Measurements from ENCODE around the gene FBXO27. TPM values are rescaled to one million over a fixed set of nuclear protein-coding genes. Genes with fewer than 3 reads are reported as not detected.

FBXO27 gene
- total RNA-seq, 1 donor from 2014 or later: 13.0 TPM

DNA sequence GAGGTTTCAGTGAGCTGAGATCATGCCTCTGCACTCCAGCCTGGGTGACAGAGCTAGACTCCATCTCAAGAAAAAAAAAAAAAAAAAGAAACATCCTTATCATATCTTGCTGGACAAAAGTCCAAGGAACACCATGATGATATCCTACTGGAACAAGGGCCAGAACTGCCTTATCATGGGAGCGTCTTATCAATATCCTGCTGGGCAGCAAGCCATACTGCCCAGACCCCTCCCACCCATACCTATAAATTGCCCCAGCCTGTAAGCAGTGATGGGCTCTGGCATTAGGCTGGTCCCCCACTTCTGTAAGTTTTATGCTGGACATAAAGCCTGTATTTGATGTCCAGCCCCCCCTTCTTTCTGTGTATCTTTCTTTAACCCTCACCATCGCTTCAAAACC is 14.7 kb upstream of the FBXO27 start:
- DNase-seq: no peak
- intact Hi-C loops (cut with DNase I): no loop called here
- no peak for ATAC-seq (ENCODE audit: poor library complexity)

GRCh38 chr19:39046037-39046821 is 13.9 kb upstream of the FBXO27 start:
- DNase-seq (no peak), ATAC-seq (ENCODE audit: poor library complexity) (no peak)
- intact Hi-C loops (cut with DNase I): no loop called here

- no peak for ATAC-seq (ENCODE audit: poor library complexity)
- no peak for DNase-seq
These were observed 13.2 kb upstream of the FBXO27 start for GRCh38 chr19:39045506-39045905.

GRCh38 chr19:39038098-39038497 is 5.7 kb upstream of the FBXO27 start:
- intact Hi-C loops (cut with DNase I): no loop called here
- no peak for ATAC-seq (ENCODE audit: poor library complexity)
- DNase-seq: no peak

More at GRCh38 chr19:39045506-39045905, 13.2 kb upstream of the FBXO27 start:
- intact Hi-C loops (cut with DNase I): no loop called here

DNA sequence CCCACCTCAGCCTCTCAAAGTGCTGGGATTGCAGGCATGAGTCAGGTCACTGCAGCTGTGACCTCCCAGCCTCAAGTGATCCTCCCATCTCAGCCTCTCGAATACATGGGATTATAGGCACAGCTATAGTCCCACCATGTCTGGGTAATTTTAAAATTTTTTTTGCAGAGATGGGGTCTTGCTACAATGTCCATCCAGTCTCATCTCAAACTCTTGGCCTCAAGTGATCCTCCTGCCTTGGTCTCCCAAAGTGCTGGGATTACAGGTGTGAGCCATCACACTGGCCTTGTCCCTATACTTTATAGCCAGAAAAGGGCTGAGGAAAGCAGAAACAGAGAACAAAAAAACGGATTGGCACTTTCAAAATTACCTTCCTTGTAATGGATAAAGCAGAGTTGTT is 4.8 kb upstream of the FBXO27 start:
- intact Hi-C loops (cut with DNase I): no loop called here
- DNase-seq (no peak), ATAC-seq (ENCODE audit: poor library complexity) (no peak)

DNA sequence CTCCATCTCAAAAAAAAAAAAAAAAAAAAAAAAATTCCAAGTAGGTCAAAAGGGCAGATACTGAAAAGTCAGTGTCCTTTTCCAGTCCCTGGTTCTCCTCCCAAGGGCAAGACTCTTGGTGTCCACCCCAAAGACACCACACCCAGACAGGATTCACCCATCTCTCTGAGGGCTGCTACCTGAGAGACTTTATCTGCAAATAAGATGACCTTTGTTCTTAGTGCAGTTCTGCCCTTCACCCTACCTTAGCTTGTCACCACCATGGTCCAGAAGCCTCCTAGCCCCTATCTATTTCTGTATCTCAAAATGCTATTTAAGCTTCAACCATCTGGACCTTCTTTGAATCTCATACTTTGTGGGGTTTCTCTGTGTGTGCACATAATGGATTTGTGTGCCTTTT is 4.2 kb upstream of the FBXO27 start:
- intact Hi-C loops (cut with DNase I): no loop called here
- ATAC-seq (ENCODE audit: poor library complexity) (no peak), DNase-seq (no peak)

DNA sequence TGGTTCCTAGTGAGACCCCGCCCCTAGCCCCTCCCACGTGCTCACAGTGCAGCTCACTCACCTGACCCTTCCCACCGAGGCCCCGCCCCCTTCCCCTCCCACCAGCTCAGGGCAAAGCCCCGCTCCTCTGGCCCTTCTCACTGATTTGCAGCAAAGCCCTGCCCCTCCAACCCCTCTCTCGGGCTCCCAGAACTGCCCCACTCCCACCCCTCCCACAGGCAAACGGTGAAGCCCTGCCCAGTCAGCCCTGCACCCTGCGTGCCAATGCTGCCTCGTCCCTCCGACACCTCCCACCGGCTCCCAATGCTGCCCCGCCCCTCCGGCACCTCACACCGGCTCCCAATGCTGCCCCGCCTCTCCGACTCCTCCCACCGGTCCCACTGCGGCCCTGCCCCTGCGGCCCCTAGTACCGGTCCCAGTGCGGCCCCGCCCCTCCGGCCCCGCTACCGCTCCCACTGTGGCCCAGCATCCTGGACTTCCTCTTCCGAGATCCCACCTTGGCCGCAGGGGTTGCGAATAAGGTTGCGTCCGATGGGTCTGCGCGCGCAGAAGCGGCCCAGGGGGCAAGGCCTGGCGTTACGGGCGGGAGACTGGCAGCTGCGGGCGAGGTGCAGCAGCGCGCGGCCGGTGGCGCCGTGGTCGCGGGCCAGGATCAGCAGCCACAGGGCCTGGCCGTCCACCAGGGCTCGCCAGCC is 834 bp downstream of the FBXO27 start:
- DNase-seq (peak; percentile 92), ATAC-seq (ENCODE audit: poor library complexity) (peak; percentile 98)
- intact Hi-C loops (cut with DNase I): no loop called here

DNA sequence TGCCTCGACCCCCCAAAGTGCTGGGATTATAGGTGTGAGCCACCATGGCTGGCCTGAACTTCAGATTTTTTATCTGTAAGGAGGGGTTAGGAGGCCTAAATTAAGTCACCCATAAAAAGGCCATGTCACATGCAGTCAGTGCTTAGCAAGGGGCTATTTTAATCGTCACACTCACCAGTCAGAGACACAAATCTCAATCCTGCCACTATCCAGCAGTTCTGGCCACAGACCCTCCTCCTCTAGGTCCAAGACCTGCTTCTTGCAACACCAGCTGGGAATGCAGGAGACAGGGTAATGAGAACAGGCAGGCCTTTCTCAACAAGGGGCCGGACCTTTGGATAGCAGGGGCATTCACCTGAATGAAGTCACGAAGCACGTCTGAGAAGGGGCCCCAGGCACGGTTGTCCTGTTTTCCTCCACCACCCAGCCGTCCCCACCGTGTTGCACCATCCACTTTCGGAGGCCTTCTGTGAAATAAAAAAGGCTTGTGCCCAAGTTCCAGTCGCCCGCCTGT is 1.4 kb downstream of the FBXO27 start:
- DNase-seq: no peak
- ATAC-seq (ENCODE audit: poor library complexity): no peak
- intact Hi-C loops (cut with DNase I): no loop called here

GRCh38 chr19:39024875-39025641 is 7.3 kb downstream of the FBXO27 start:
- DNase-seq (no peak), ATAC-seq (ENCODE audit: poor library complexity) (no peak)
- intact Hi-C loops (cut with DNase I): no loop called here

GRCh38 chr19:39021063-39021462 is 11.3 kb downstream of the FBXO27 start:
- ATAC-seq (ENCODE audit: poor library complexity): no peak
- intact Hi-C loops (cut with DNase I): no loop called here
- DNase-seq: no peak

GRCh38 chr19:39017646-39018045 is 14.7 kb downstream of the FBXO27 start:
- intact Hi-C loops (cut with DNase I): no loop called here

GRCh38 chr19:39017026-39017425 is 15.3 kb downstream of the FBXO27 start:
- ATAC-seq (ENCODE audit: poor library complexity): no peak

More at GRCh38 chr19:39017646-39018045, 14.7 kb downstream of the FBXO27 start:
- no peak for ATAC-seq (ENCODE audit: poor library complexity)
- DNase-seq: no peak

DNA sequence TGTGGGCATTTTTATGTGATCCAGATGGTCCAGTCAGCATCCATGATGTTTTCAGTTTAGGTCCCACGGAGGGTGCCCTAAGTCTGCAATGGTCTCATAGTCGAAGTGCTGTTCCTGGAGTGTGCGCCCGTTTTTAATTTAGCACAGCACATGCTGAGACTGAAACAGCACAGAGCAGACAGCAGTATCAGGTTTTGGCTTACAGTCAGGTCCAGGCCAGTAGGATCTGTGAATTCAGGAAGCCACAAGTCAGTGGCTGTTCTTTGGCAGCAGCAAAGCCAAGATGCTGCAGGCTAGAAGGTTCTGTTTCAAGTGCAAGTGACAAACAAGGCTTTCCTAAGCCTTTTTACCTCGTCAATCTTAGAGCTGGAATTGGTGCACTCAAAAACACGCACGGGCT is 18.3 kb downstream of the FBXO27 start:
- DNase-seq: no peak
- ATAC-seq (ENCODE audit: poor library complexity): no peak

More at GRCh38 chr19:39017026-39017425, 15.3 kb downstream of the FBXO27 start:
- DNase-seq: no peak
- intact Hi-C loops (cut with DNase I): no loop called here

GRCh38 chr19:39009001-39009400 is 23.3 kb downstream of the FBXO27 start:
- DNase-seq: no peak
- no peak for ATAC-seq (ENCODE audit: poor library complexity)
- intact Hi-C loops (cut with DNase I): no loop called here

More for the DNA sequence above, 18.3 kb downstream of the FBXO27 start:
- intact Hi-C loops (cut with DNase I): no loop called here

DNA sequence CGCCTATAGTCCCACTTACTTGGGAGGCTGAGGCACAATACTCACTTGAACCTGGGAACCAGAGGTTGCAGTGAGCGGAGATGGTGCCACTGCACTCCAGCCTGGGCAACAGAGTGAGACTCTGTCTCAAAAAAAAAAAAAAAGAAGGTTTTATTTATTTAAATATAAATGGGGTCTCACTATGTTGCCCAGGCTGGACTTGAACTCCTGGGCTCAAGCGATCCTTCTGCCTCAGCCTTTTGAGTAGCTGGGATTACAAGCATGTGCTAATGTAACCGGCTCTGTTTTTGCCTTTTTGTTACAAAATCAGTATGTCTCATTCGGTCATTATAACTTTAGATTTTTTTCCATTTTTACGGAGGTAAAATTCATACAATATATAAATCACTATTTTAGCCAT is 24.2 kb downstream of the FBXO27 start:
- ATAC-seq (ENCODE audit: poor library complexity): no peak
- intact Hi-C loops (cut with DNase I): no loop called here
- no peak for DNase-seq

- no peak for ATAC-seq (ENCODE audit: poor library complexity)
- intact Hi-C loops (cut with DNase I): no loop called here
- DNase-seq: no peak
These were observed 25.3 kb downstream of the FBXO27 start for GRCh38 chr19:39007096-39007495.

DNA sequence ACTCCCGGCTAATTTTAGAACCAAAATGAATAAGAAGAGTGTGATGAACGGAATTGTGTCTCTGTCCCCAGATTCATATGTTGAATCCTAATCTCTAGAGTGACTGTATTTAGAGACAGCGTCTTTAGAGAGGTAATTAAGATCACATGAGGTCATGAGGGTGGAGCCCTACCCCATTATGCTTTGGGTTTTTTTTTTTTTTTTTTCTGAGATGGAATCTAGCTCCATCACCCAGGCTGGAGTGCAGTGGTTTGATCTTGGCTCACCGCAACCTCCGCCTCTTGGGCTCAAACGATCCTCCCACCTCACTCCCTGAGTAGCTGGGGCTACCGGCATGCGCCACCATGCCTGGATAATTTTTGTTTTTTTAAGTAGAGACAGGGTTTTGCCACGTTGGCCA is 27.9 kb downstream of the FBXO27 start:
- intact Hi-C loops (cut with DNase I): no loop called here
- no peak for ATAC-seq (ENCODE audit: poor library complexity)

GRCh38 chr19:39003796-39004195 is 28.6 kb downstream of the FBXO27 start:
- intact Hi-C loops (cut with DNase I): no loop called here
- ATAC-seq (ENCODE audit: poor library complexity) (no peak), DNase-seq (no peak)

More for the DNA sequence above, 27.9 kb downstream of the FBXO27 start:
- DNase-seq: no peak

- ATAC-seq (ENCODE audit: poor library complexity): no peak
- intact Hi-C loops (cut with DNase I): no loop called here
- no peak for DNase-seq
These were observed 29.2 kb downstream of the FBXO27 start for GRCh38 chr19:39003188-39003587.

All from Right ventricle myocardium superior (tissue), 1 donor.